ENCODE data around the gene PTPN1. TPM values are rescaled to one million over a fixed set of nuclear protein-coding genes. Genes with fewer than 3 reads are reported as not detected.
"Not testable (repeated sequence)": the region's sequence is repeated elsewhere in the genome, so short reads cannot be mapped to it uniquely, and the experiment has no call there.

Gene PTPN1
- total RNA-seq, 1 donor from 2014 or later: 78.2 TPM

GRCh38 chr20:50501972-50502745 is 8.0 kb upstream of the PTPN1 start:
- no peaks in the 10 kb centered on the region for H3K36me3 ChIP-seq
- H3K4me3 ChIP-seq: no peak overlapping the region
- ATAC-seq (peak; percentile 27 to 32), DNase-seq (peak; percentile 52)
- peaks cover 33% of the 10 kb centered on the region for H3K4me1 ChIP-seq
- no peaks in the 10 kb centered on the region for H3K27me3 ChIP-seq (ENCODE audit: low read depth)
- intact Hi-C loops (cut with DNase I): no loop called here
- peak overlapping the region; percentile 60 for H3K27ac ChIP-seq
- TF ChIP-seq CTCF (IDR thresholded peaks at IDR 0.05): no peak
- no peaks in the 10 kb centered on the region for H3K9me3 ChIP-seq

GRCh38 chr20:50504231-50504823 is 5.9 kb upstream of the PTPN1 start:
- ATAC-seq (no peak), DNase-seq (no peak)
- Histone ChIP-seq H3K27ac (peak overlapping the region; percentile 58), H3K9me3 (no peaks in the 10 kb centered on the region), H3K4me1 (peaks cover 30% of the 10 kb centered on the region), H3K27me3 (ENCODE audit: low read depth) (no peaks in the 10 kb centered on the region), H3K36me3 (no peaks in the 10 kb centered on the region), H3K4me3 (no peak overlapping the region)
- no peak for TF ChIP-seq CTCF (IDR thresholded peaks at IDR 0.05)
- intact Hi-C loops (cut with DNase I): no loop called here

GRCh38 chr20:50506270-50506579 is 4.0 kb upstream of the PTPN1 start:
- Histone ChIP-seq H3K9me3 (no peaks in the 10 kb centered on the region), H3K27me3 (ENCODE audit: low read depth) (no peaks in the 10 kb centered on the region), H3K27ac (no peak overlapping the region), H3K4me3 (no peak overlapping the region), H3K4me1 (peaks cover 39% of the 10 kb centered on the region), H3K36me3 (no peaks in the 10 kb centered on the region)
- intact Hi-C loops (cut with DNase I): no loop called here
- no peak for TF ChIP-seq CTCF (IDR thresholded peaks at IDR 0.05)
- no peak for DNase-seq
- ATAC-seq: no peak

- H3K9me3 ChIP-seq; intact Hi-C loops (cut with DNase I); H3K36me3 ChIP-seq; H3K4me3 ChIP-seq; H3K27ac ChIP-seq; ATAC-seq; H3K27me3 ChIP-seq (ENCODE audit: low read depth); DNase-seq: not testable (repeated sequence)
- peaks cover 49% of the 10 kb centered on the region for H3K4me1 ChIP-seq
These were observed 2.4 kb upstream of the PTPN1 start for GRCh38 chr20:50507745-50508144.

GRCh38 chr20:50508171-50508755 is 1.9 kb upstream of the PTPN1 start:
- ATAC-seq: no peak
- Histone ChIP-seq H3K4me1 (peaks cover 49% of the 10 kb centered on the region), H3K36me3 (no peaks in the 10 kb centered on the region), H3K27me3 (ENCODE audit: low read depth) (no peaks in the 10 kb centered on the region), H3K9me3 (no peaks in the 10 kb centered on the region), H3K27ac (no peak overlapping the region), H3K4me3 (no peak overlapping the region)
- DNase-seq: no peak
- no peak for TF ChIP-seq CTCF (IDR thresholded peaks at IDR 0.05)
- intact Hi-C loops (cut with DNase I): no loop called here
